T-helper 9 cell (primary cell): ENCODE data around the gene BDH1.
"Not testable (repeated sequence)": the region's sequence is repeated elsewhere in the genome, so short reads cannot be mapped to it uniquely, and the experiment has no call there.

Experiments used
- DNase-seq: peaks from one replicate; pipeline ENCODE4 v3.0.0-alpha.2; 2020
- total RNA-seq, 2 donors: gene quantifications; one replicate each; lab custom pipeline; 2026; lab: John Stamatoyannopoulos, UW

BDH1 gene, protein sequence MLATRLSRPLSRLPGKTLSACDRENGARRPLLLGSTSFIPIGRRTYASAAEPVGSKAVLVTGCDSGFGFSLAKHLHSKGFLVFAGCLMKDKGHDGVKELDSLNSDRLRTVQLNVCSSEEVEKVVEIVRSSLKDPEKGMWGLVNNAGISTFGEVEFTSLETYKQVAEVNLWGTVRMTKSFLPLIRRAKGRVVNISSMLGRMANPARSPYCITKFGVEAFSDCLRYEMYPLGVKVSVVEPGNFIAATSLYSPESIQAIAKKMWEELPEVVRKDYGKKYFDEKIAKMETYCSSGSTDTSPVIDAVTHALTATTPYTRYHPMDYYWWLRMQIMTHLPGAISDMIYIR
- 16.4 to 45.3 reads per million in 2 donors for total RNA-seq

DNA sequence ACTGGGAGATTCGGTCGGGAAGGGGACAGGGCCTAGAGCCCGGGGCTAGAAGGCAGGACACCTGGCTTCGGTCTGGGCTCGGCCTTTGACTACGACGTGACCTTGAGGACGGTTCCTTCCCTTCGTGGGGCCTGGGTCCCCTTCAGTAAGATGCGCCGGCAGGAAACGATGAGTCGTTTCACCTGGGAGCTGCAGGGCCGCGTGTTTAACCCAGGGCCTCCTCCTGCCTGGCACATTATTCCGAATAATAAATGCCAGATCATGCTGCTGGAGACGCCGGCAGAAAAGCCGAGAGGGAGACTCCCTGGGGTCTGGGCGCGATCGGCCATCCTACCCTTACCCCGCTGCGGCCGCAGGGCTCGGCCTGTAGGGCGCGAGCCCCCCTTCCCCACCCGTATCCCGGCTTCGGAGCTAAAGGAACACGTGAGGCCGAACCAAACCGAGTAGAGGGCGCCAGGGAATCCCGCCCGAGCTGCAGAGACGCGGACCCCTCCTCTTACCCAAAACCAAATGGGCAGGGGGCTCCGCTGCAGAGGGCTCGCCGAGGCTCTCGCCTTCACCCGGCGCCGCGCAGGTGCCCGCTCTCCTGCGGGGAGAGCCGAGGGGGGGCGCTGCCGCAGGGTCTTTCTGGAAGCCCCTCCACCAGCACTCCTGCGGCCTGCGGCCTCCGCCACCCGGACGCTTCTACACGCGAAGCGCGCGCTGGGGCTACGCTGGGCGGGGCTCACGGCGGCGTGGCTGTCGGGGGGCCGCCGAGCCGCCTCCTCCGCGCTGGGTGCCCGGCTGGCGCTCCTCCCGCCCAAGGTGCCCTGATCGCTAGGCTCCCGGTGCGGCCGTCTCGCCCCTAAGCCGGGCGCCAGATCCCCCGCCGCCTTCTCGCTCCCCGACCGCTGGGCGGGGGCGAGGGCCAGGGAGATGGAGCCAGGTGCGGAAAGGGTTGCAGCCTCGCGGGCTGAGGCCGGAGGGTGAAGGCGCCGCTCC is at the start of gene BDH1:
Gene BDH1 (minus strand): TSS at position 688 of the 981 bp plus-strand sequence. CDS start 9,525 bp downstream, outside the sequence.
- peak; percentile 41 for DNase-seq

DNA sequence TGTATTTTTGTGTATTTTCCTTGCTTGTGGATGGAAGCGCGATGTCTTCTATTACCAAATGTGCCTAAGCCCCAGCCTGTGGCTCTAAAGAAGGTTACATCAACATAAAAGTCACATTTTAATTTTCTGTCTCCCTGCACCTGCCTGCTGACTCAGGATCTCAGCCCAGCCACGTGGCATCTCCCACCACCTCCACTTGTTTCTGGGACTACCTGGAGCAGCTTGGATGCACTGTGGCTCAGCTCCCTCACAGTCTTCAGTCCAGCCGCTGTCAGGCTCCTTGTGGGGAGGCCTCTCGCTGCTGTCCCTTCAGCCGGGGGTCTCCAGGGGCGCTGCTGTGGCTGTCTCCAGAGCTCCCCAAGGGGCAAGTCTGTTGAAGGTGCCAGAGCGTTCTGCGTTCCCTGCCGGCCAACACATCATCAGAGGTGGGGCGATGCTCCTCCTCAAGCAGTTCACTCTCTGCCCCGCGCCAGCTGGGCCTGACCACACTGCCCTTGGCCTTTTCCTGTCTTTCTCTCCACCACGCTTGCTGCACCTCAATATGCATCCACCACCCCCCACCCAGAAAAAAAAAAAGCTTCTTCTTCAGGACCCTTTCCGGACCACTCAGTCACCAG is 47.7 kb upstream of the BDH1 start:
- DNase-seq = no peak

DNA sequence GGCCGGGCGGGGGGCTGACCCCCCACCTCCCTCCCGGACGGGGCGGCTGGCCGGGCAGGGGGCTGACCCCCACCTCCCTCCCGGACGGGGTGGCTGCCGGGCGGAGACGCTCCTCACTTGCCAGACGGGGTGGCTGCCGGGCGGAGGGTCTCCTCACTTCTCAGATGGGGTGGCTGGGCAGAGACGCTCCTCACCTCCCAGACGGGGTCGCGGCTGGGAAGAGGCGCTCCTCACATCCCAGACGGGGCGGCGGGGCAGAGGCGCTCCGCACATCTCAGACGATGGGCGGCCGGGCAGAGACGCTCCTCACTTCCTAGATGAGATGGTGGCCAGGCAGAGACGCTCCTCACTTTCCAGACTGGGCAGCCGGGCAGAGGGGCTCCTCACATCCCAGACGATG is 46.6 kb upstream of the BDH1 start:
- DNase-seq = not testable (repeated sequence)

DNA sequence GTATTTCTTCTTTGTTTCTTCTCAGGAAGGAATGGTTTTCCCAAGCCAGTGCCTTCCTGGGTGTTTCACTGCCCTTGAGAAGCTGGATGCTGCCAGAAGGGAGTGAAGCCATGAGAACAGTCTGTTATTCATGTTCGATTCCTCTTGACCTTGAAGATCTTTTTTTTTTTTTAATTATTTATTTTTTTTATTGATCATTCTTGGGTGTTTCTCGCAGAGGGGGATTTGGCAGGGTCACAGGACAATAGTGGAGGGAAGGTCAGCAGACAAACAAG is 45.7 kb upstream of the BDH1 start:
- not testable (repeated sequence) for DNase-seq

DNA sequence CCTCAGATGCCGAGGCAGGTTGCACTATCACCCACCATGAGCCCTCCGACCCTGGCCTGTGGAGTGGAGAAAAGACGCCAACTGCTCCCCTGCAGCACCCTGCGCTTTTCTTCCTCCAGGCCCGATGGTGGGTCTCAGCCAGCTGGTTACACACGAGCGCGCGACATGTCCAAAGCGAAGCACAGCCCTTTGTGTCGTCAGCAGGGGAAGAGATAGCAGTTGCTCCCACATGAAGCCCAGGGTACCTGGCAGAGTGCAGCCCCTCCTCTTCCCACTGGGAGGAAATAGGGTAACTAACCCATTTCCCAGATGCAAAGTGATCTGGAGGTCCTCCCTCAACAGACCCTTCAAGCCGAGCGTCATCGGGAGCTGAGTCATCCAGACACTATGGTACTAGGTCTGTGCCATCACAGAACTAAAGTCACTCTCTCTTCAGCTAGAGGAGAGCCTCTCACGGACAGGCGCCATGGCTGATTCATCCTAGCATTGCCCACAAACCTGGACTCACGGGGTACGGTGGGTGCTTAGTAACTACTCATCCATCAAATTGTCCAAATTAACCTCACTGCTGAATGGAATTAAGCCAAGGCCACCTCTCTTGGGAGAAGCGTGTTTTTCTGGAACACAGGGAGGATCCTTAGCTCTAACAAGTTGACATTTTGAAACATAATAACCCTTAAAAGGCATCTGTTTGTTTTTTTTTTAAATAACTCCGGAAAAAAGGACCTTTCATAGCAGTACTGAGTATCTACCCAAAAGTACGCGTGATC is 45.2 kb upstream of the BDH1 start:
- no peak for DNase-seq

DNA sequence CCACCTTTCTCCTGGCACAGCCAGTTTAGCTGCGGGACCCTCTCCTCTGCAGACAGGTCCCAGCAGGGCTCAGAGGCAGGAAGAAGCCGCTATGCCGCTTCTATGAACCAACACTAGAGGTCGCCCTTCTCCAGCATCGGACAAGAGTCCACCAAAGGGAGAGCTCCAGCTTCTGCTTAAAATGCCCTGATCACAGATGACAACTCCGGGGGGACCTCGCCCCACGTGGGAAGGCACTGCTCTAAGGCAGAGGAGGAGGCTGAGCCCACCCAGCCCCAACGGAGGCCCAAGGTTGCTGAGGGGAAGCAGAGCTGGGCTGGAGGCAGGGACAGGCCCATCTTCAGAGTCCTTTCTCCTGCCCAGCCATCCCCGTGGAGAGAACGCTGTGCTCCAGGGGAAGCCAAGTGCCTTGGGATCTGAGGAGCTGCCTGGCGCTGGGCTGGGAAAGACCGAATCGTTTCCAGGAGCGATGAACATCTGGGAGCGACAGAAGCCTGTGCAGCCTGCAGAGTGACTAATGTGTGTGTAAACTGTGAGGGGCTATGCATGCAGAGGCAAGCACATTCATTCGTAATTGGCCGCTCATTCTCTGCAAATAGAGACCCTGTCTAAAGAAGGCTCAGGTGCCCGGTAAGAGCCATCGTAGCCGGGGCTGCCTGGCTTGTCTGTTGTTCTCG is 43.5 kb upstream of the BDH1 start:
- DNase-seq = peak; percentile 62

DNA sequence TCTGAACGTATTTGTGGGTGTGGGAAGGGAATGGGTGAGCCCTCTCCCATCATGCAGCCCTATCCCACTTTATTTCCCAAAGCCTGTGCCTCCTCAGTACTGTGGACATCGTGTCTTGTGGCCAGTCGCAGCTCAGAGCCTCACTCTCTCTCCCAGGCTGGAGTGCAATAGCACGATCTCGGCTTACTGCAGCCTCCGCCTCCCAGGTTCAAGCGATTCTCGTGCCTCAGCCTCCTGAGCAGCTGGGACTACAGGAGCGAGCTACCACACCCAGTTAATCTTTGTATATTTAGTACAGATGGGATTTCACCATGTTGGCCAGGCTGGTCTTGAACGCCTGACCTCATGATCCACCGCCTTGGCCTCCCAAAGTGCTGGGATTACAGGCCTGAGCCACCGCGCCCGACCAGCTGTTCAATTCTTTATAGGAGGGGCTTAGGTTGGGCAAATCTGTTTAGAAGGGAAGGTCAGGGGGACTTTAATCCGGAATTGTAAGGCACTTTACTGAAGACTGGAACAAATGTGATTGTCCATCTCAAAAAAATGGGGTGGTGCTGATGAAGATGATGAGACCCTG is 42.7 kb upstream of the BDH1 start:
- DNase-seq = no peak

DNA sequence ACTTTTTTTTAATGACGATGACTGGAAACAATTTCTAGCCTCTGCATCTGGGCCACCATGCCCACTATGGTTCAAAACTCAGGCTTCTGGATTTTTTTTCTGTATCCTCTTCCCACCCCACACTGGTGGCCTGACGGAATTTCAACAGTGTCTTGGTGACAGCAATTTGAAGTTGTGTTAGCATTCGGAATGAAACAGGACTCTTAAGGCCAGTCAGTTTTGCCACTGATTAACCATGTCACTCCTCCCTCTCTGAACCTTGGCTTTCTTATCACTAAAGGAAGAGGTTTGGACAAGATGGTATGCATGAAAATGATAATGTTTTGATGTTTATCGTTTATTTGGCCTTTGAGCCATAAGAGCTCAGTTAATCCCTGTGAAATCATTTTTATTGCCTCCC is 41.6 kb upstream of the BDH1 start:
- DNase-seq = no peak

DNA sequence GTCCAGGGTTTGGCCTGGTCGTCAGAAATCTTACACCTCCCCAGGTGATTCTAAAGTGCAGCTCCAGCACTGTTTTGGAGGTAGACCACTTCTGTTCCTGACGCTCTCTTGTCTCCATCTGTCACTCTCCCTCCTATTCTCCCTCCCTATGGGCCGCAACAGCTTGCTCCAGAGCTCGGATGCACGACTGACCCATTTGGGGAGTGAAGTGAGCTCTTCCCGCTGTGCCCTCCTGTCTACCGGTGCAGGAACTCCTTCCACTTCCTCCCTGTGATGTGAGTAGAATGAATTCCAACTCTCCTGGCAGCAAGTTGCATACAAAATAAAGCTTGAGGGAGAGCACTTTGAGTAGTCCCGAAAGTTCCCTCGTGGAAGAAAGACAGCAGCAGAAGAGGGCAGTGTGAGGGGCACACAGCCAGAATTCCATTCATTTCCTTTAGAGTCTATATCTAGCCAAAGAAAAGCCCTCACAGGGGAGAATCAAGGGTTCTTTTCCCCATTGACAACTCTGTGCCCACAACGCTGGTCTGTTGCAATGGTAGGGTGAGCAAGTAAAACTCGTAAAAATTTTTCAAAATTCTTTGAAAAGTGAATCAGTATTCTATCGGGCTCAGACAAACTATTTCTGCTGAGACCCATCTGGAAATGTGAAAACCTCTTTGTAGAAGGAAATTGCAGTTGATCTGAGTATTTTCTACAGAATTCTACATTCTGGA is 39.9 kb upstream of the BDH1 start:
- DNase-seq = no peak

DNA sequence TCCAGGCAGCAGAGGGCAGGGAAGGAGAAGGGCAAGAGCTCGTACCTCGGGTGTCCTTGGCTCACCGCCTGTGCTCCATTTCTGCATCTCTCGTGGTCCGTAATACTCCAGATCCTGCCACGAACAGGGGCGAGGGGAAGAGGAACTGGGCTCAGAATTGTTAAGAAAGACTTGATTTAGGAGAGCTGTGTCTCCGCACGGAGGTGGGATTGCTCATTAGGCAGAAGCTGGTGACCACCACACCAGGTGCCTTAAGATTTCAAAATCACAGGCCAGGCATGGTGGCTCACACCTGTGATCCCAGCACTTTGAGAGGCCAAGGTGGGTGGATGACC is 37.2 kb upstream of the BDH1 start:
- DNase-seq = no peak

DNA sequence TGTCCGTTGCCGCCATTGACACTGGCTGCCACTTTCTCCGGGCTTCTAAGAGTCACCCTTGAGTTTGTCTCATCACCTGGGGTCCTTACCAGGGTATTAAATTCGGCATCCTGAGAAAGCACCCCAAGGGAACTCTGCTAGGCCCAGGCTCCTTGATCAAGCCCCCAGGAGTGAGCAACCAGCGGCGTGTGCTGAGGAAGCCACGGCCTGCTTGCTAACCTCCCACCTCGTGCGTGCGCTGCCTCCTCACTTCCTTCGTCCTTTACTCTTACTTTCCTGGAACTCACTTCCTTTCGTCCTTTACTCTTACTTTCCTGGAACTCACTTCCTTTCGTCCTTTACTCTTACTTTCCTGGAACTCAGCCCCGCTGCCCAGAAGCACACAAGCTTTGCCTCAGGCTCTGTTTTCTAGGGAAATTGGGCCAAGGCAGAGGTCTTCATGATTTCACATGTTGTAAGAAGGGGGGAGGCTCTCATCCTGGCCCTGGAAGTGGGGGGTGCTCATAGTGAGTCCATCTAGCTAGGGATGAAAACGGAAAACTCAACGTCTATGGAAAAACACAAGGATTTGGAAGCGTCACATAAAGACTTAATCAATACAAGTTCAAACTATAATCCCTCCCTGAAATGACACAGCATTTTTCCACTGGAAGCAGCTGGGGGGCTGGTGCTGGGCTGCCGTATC is 36.7 kb upstream of the BDH1 start:
- no peak for DNase-seq

DNA sequence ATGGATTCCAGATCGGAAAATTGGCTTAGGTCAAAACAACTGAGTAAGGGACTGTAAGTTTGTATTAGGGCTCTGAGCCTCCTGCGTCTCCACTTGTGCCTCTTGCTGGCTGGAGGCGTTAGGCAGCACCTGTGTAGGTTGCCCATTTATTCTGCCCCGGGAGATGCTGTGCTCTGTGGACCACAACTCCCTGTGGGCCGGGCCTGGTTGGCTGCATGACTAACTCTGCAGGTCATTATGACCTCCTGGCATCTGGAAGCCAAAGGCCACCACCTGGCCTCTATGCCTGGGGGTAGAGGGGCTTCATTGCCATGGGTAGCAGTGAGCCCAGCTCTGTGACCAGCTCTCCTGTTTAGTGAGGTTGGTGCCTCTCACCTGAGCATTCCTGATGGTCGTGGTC is 36.0 kb upstream of the BDH1 start:
- DNase-seq = no peak

DNA sequence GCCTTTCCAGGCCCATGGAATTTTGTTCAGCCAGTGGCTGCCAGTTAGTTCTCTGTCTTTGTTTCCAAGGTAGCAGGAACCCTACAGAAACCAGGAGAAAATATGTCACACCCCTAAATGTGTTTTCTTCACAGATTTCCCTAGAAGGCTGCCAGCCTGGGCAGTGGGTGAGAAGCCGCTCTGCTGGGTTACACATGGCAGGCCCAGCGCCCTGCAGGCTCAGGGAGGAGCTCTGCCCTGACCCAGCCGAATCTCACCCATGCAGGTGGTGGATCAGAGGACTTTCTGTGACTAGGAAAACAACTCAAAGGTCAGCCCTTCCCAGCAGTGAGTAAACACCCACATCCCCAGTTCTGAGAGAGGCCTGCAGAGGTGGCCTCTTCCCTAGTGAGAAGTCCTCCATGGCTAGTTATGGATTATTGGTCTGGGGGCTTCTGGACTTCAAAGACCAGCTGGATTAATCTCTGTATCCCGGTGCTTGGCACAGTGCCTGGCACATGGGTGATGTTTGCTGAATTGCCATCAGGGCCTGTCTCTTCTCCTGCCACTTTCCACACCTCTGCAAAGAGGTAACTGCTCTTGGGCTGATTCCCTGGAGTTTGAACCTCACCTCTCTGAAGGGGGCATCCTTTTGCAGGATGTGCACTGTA is 34.7 kb upstream of the BDH1 start:
- DNase-seq = no peak

DNA sequence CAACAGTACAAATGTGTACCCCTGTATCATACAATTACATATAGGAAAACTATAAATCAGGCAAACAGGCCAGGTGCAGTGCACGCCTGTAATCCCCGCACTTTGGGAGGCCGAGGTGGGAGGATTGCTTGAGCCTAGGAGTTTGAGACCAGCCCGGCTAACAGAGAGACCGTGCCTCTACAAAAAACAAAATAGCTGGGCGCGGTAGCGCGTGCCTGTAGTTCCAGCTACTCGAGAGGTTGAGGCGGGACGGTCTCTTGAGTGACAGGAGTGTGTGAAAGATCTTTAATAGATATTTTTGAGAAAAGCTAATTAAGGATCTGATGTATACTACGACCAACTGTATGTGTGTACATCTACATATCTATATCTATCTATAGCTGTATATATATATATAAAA is 33.8 kb upstream of the BDH1 start:
- DNase-seq = no peak

DNA sequence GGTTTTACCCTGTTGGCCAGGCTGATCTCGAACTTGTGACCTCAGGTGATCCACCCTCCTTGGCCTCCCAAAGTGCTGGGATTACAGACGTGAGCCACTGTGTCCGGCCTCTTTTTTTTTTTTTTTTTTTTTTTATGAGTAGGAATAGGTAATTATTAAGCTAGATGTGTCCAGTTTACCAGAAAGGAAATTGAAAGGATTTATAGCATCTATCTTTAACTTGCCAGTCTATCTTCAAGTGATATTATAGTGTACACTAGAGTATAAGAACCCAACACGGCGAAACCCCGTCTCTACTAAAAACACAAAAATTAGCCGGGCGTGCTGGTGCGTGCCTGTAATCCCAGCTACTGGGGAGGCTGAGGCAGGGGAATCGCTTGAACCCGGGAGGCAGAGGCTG is 31.0 kb upstream of the BDH1 start:
- not testable (repeated sequence) for DNase-seq

DNA sequence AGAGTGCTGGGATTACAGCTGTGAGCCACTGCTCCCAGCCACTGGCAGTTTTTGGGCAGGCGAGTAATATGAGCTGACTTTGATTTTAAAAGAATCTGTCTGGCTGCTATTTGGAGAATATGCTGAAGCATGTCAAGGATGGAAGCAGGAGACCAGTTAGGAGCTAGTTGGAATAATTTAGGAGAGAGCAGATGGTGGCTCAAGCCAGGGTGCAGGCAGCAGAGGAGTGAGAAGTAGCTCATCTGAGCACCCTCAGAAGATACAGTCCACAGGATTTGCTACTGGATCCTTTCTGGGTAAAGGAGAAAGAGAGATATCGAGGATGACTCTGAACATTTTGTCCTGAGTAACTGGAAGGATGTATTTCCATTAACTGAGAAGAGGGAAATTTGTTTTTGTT is 30.4 kb upstream of the BDH1 start:
- no peak for DNase-seq

DNA sequence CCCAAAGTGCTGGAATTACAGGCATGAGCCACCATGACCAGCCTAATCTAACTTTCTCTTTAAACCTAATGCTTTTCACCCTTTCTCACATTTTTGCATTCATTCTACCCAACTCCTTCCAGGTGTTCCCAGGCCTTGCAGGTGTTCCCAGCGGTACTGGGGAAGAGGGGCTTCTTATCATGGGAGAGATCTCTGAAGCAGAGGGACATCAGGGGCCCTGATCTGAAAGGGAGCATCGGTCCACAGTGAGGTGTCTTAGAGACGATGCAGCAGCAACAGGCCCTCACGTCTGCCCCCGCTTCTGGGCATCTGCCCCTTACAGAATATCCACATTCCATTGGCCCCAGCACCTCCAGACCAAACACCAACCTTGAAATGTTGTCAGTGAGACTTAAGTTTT is 29.0 kb upstream of the BDH1 start:
- no peak for DNase-seq

DNA sequence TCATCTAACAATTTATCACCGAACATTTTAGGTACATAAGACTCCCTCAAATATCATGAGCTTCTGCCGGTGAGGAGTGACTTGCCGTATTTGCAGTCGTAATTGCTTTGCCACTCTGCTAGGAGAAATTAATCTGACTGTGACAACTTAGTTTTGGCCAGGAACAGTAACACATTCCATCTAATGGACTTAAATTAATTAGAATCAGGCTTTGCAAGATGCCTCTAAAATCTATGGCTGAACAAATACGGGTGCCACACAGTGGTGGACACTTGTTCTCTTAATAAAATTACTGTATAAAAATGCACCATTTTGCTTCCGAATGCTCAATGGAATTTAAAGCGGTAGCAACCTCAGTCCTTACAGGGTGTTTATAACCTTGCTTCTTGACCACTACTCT is 27.6 kb upstream of the BDH1 start:
- no peak for DNase-seq

DNA sequence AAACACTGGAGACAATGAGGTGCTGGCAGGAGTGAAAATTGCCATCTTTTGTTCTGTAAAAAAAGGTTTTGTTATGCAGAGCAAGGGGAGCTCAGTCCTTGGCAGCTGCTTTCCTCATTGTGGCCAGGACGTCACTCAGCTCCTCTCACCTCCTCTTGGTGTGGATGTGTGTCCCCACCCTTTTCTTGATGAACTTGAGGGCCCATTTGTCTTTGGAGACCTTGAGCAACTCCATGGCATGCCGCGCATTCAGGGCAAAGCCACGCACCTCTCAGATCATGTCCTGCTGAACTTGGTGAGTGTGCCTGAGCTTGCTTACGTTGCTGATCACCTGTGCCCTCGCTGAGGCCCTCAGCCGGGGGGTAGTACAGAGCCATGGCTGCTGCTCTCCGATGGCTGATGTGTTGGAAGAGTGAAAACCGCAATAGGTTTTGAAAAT is 24.5 kb upstream of the BDH1 start:
- DNase-seq = no peak

DNA sequence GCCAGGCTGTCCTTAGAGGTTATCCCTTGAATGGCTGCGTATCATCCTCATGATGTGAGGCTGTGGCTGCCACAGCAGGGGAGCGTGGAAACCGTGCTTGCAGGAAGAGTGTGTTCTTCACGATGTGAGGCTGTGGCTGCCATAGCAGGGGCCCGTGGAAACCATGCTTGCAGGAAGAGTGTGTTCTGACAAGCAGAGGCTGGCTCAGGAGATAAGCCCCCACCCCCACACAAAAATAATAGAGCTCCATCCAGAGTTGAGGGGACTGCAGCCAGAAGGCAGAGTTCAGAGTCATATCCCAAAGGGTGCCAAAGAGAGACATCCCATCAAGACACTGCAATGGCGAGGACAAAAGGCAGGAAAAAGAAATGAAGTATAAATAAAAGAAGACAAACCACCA is 22.6 kb upstream of the BDH1 start:
- DNase-seq = no peak
